ENCODE results near the gene LSAMP.

Gene LSAMP

DNA sequence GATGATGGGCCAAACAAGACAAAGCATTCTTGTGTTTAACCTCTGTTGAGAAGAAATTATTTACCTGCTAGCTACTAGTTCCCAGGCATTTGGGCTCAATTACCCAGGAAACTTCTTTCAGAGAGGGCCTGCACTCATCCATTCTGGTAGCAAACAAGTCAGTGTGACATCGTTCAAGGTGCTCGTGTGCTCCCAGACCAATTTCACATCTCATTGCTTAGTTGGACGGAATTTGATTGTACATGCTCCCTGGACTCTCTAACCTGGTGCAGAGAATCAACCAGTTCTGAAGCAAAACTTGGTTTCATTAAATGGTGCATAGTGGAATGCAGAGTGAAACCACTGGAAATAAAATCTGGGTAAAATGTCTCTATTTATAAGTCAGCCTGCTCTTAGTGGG is 392.7 kb downstream of the LSAMP start:
- DNase-seq (ENCODE audit: low read depth): no peak
- TF ChIP-seq, protein P1, sequence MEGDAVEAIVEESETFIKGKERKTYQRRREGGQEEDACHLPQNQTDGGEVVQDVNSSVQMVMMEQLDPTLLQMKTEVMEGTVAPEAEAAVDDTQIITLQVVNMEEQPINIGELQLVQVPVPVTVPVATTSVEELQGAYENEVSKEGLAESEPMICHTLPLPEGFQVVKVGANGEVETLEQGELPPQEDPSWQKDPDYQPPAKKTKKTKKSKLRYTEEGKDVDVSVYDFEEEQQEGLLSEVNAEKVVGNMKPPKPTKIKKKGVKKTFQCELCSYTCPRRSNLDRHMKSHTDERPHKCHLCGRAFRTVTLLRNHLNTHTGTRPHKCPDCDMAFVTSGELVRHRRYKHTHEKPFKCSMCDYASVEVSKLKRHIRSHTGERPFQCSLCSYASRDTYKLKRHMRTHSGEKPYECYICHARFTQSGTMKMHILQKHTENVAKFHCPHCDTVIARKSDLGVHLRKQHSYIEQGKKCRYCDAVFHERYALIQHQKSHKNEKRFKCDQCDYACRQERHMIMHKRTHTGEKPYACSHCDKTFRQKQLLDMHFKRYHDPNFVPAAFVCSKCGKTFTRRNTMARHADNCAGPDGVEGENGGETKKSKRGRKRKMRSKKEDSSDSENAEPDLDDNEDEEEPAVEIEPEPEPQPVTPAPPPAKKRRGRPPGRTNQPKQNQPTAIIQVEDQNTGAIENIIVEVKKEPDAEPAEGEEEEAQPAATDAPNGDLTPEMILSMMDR (IDR thresholded peaks at IDR 0.05; ENCODE audit: insufficient read depth, low read depth, low read length, missing control alignments): no peak
- no peak overlapping the region for H3K4me3 ChIP-seq (ENCODE audit: low read depth, low read length)

DNA sequence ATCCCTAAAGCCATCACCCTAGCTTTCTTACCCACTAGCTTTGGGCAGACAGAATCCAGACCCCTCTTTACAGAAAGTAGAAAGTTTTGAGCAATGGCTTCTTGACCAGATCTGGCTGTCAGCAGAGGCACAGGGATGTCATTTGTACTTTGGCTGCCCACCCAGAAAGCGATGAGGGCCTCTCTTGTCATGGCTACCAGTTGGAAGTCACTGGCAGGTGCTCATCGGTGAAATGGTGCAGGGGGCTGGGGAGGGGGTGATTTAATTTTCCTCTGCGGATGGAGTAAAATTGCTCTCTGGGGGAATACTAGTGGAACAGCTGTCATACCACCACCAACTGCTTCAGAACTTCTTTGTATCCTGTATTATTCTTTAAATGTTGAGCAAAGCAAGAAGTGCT is 393.7 kb downstream of the LSAMP start:
- DNase-seq (ENCODE audit: low read depth): no peak
- TF ChIP-seq, protein P1 (IDR thresholded peaks at IDR 0.05; ENCODE audit: insufficient read depth, low read depth, low read length, missing control alignments): no peak
- no peak overlapping the region for H3K4me3 ChIP-seq (ENCODE audit: low read depth, low read length)

DNA sequence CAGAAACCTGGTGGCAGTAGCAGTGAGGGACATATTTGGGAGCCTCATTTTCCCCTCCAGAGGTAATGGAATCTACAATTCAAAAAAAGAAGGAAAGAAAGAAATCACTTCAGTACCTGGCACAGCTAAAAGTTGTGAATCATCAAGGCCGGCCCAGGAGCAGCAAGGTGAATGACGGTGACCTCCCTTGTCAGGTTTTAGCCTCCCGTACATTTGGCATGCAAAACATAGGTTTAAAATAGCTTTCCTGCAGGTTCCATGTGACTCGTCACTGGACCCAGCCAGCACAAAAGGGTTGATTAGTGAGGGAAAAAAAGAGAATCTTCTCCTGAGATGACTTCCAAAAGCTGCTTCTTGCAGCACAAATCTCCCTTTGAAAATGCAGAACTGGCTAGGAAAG is 394.2 kb downstream of the LSAMP start:
- H3K4me3 ChIP-seq (ENCODE audit: low read depth, low read length): no peak overlapping the region
- peak; percentile 12 for DNase-seq (ENCODE audit: low read depth)
- TF ChIP-seq, protein P1 (IDR thresholded peaks at IDR 0.05; ENCODE audit: insufficient read depth, low read depth, low read length, missing control alignments): no peak

DNA sequence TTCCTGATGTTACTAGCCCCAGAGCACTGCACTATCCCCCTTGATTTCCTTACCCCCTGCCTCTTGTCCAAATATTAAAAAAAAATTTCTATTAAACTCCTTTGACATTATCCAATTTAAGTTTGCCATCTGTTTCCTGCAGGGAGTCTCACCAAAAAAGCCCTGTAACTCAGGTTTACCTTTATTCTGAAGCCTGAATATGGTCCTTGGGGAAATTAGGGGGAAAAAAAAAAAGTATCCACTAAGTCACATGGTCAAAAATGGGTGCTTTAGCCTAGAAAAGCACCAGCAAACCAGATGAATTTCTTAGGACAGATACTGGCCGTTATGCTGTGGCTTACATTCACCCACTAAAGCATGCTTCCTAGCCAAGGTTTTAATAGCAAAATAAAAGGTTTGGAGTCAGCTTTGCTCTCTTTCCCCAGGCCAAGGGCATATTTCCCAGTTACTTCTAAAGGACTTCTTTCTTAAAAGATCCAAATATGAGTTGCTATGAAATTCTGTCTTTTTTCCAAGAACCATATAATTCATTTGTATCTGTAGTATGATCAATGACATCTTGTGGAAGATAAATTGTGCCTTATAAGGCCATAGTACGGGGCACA is 394.9 kb downstream of the LSAMP start:
- TF ChIP-seq, protein P1 (IDR thresholded peaks at IDR 0.05; ENCODE audit: insufficient read depth, low read depth, low read length, missing control alignments): no peak
- DNase-seq (ENCODE audit: low read depth): no peak
- H3K4me3 ChIP-seq (ENCODE audit: low read depth, low read length): no peak overlapping the region

- no peak overlapping the region for H3K4me3 ChIP-seq (ENCODE audit: low read depth, low read length)
- DNase-seq (ENCODE audit: low read depth): no peak
- TF ChIP-seq, protein P1 (IDR thresholded peaks at IDR 0.05; ENCODE audit: insufficient read depth, low read depth, low read length, missing control alignments): no peak
Measured at GRCh38 chr3:116048991-116049390, 396.3 kb downstream of the LSAMP start.

GRCh38 chr3:116046350-116046749 is 398.9 kb downstream of the LSAMP start:
- TF ChIP-seq, protein P1 (IDR thresholded peaks at IDR 0.05; ENCODE audit: insufficient read depth, low read depth, low read length, missing control alignments): no peak
- H3K4me3 ChIP-seq (ENCODE audit: low read depth, low read length): no peak overlapping the region
- no peak for DNase-seq (ENCODE audit: low read depth)

GRCh38 chr3:116045314-116045713 is 400.0 kb downstream of the LSAMP start:
- DNase-seq (ENCODE audit: low read depth): no peak
- TF ChIP-seq, protein P1 (IDR thresholded peaks at IDR 0.05; ENCODE audit: insufficient read depth, low read depth, low read length, missing control alignments): no peak
- no peak overlapping the region for H3K4me3 ChIP-seq (ENCODE audit: low read depth, low read length)
